GM23338 (cell line): ENCODE data around the gene PLEKHM2. TPM values are rescaled to one million over a fixed set of nuclear protein-coding genes. Genes with fewer than 3 reads are reported as not detected.

Experiments
- ATAC-seq: fragments of 200-7000 bp; cut with Tn5 transposase; 3 replicates; pipeline ENCODE4 v1.9.1; 2020
- DNase-seq: peaks from one replicate; pipeline ENCODE4 v3.0.0-alpha.2; 2015; ENCODE audit warnings: low spot score
- H2AFZ ChIP-seq: fragments of 200-600 bp; sonication (generic); 2 replicates; pipeline ENCODE4 v1.8.0; 2016; ENCODE audit warnings: antibody characterized with exemption, mild to moderate bottlenecking, moderate library complexity
- H3F3A ChIP-seq: fragments of 200-600 bp; sonication (generic); replicated peaks from 2 replicates; pipeline ENCODE4 v1.8.0; 2017; ENCODE audit warnings: antibody characterized with exemption, mixed run types, low read depth
- H3K27ac ChIP-seq: fragments of 200-600 bp; sonication (generic); 2 replicates; pipeline ENCODE4 v1.6.1; 2016; ENCODE audit warnings: low read depth
- H3K27me3 ChIP-seq: fragments of 200-600 bp; sonication (generic); 2 replicates; pipeline ENCODE4 v1.8.0; 2016; ENCODE audit warnings: mild to moderate bottlenecking, mixed run types, moderate library complexity; ENCODE audit not compliant: insufficient read depth
- H3K36me3 ChIP-seq: fragments of 200-600 bp; sonication (generic); 2 replicates; pipeline ENCODE4 v1.8.0; 2016; ENCODE audit warnings: mild to moderate bottlenecking; ENCODE audit not compliant: insufficient read depth
- H3K4me1 ChIP-seq: fragments of 200-600 bp; sonication (generic); 2 replicates; pipeline ENCODE4 v1.8.0; 2016; ENCODE audit warnings: mild to moderate bottlenecking, moderate library complexity; ENCODE audit not compliant: insufficient read depth
- H3K4me2 ChIP-seq: fragments of 200-600 bp; sonication (generic); 2 replicates; pipeline ENCODE4 v1.7.1; 2017; ENCODE audit warnings: mixed run types
- H3K4me3 ChIP-seq: fragments of 200-600 bp; sonication (generic); 2 replicates; pipeline ENCODE4 v1.6.1; 2016; ENCODE audit warnings: mixed run types
- H3K79me2 ChIP-seq: fragments of 200-600 bp; sonication (generic); replicated peaks from 2 replicates; pipeline ENCODE4 v1.8.0; 2017; ENCODE audit warnings: mild to moderate bottlenecking; ENCODE audit not compliant: insufficient read depth
- H3K9me2 ChIP-seq: fragments of 200-600 bp; sonication (generic); 2 replicates; pipeline ENCODE4 v1.8.0; 2017; ENCODE audit not compliant: insufficient read depth
- H4K20me1 ChIP-seq: fragments of 200-600 bp; sonication (generic); replicated peaks from 2 replicates; pipeline ENCODE4 v1.8.0; 2017; ENCODE audit warnings: mild to moderate bottlenecking; ENCODE audit not compliant: insufficient read depth
- H3K27ac Mint-ChIP-seq: 2 replicates; pipeline ENCODE4 v1.8.0; 2020; ENCODE audit warnings: inconsistent platforms, mild to moderate bottlenecking, moderate library complexity, mixed read lengths
- H3K27me3 Mint-ChIP-seq: 3 replicates; pipeline ENCODE4 v1.8.0; 2022; ENCODE audit warnings: low read depth, mild to moderate bottlenecking, moderate library complexity, mixed read lengths, inconsistent platforms; ENCODE audit not compliant: insufficient read depth, poor library complexity
- H3K36me3 Mint-ChIP-seq: 3 replicates; pipeline ENCODE4 v1.8.0; 2021; ENCODE audit warnings: low read depth, mild to moderate bottlenecking, inconsistent platforms, moderate library complexity, mixed read lengths
- H3K4me1 Mint-ChIP-seq: 3 replicates; pipeline ENCODE4 v1.8.0; 2020; ENCODE audit warnings: mild to moderate bottlenecking, inconsistent platforms, mixed read lengths
- H3K4me3 Mint-ChIP-seq: 3 replicates; pipeline ENCODE4 v1.8.0; 2021; ENCODE audit warnings: moderate library complexity, mild to moderate bottlenecking, inconsistent platforms, mixed read lengths
- H3K9me3 Mint-ChIP-seq: 3 replicates; pipeline ENCODE4 v1.8.0; 2020; ENCODE audit warnings: moderate library complexity, mild to moderate bottlenecking, inconsistent platforms, mixed read lengths
- EZH2phosphoT487 ChIP-seq: fragments of 200-600 bp; sonication (generic); IDR thresholded peaks from one replicate; pipeline ENCODE4 v1.8.1; 2018; ENCODE audit warnings: antibody characterized with exemption; ENCODE audit not compliant: unreplicated experiment
- NANOG ChIP-seq: IDR thresholded peaks from 2 replicates; pipeline ENCODE4 v1.6.1; 2016; ENCODE audit warnings: antibody characterized with exemption, borderline replicate concordance
- ZNF114 ChIP-seq: fragments of 250-450 bp; sonication (Bioruptor Pico); IDR thresholded peaks from 2 replicates; pipeline ENCODE4 v1.5.0; 2020; ENCODE audit warnings: mild to moderate bottlenecking, moderate library complexity
- polyA plus RNA-seq: library from polyadenylated mRNA; unstranded; fragments of >200 nt; fragmentation: Nextera tagmentation; extraction: Ambion mirVana; gene quantifications from 2 replicates; pipeline ENCODE4 v1.2.1, GENCODE V29; 2016
- total RNA-seq: library from RNA; depleted of rRNA; stranded (reverse); fragments of >200 nt; shearing (Covaris generic); gene quantifications from 2 replicates; pipeline ENCODE4 v1.2.3, GENCODE V29; 2014
- TF ChIP-seq, protein P1 (sequence below): IDR thresholded peaks from one replicate; pipeline ENCODE4 v1.6.1; 2018; ENCODE audit warnings: antibody characterized with exemption; ENCODE audit not compliant: unreplicated experiment
- TF ChIP-seq, protein P2 (sequence below): fragments of 250-450 bp; sonication (Bioruptor Pico); IDR thresholded peaks from 2 replicates; pipeline ENCODE4 v1.5.0; 2020; ENCODE audit warnings: mild to moderate bottlenecking, moderate library complexity
- TF ChIP-seq, protein P3 (sequence below), 2 experiments: fragments of 200-600 bp in 1 of 2; sonication (generic) in 1 of 2; conservative IDR thresholded peaks; 2 replicates each; pipeline versions ENCODE4 v1.5.1 to v1.6.1; 2016 to 2017; ENCODE audit warnings: antibody characterized with exemption in 2 of 2, low read depth in 2 of 2, mild to moderate bottlenecking in 2 of 2, moderate library complexity in 1 of 2

PLEKHM2 gene
- total and polyA plus RNA-seq, 2 experiments from 2014 or later = 11.2 to 40.0 TPM

DNA sequence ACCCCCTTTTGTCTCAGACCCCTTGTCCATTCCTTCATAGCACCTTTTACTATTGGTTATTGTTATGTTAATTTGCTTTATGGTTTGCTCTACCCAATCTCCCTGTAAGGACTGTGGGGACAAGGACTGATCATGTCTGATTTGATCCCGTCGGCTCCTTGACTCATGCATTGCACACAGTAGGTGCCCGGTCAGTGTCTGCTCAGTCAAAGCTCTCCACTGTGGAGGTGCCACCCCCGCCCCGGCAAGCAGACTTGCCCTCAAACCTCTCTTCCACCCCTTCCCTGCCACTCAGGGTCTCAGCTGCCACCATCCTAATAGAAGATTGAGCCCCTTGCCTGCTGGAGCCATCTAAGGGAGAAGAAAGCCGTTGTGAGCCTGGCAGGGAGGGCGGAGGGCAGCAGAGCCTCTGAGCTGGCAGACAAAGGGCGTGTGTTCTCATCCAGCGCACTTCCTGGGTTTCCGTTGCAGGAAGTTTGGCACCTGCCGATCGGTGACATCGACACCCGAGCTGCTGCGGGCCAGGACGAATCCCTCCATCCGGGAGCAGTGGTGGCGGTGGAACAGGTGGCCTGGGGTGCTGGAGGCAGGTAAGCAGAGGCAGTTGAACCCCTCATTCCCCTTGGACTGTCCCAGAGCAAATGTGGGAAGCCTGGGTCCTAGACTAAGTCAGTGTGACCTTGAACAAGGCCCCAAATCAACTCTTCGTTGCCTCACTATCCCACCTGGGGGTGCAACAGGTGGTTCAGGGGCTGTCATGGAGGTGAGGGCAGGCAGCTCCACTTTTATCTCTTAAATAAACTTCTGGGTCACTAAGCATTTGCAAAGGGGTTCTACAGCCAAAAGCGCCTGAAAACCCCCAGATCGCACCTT, 72.3 kb downstream of the PLEKHM2 start:
- Histone ChIP-seq H4K20me1 (peaks cover 4% of the 10 kb centered on the region), H3F3A (peaks cover 30% of the 10 kb centered on the region), H3K9me2 (no peaks in the 10 kb centered on the region), H3K27ac (0 out of 2 replicates have a peak overlapping the region, but pooled peaks have one; percentile 50), H3K4me3 (peak overlapping the region; percentile 92; the same call in 1 of the 2 replicates), H3K4me2 (peak overlapping the region; percentile 88), H3K27me3 (no peaks in the 10 kb centered on the region), H3K36me3 (no peaks in the 10 kb centered on the region), H2AFZ (0 out of 2 replicates have a peak overlapping the region, but pooled peaks have one; percentile 80), H3K4me1 (peaks cover 38% of the 10 kb centered on the region), H3K79me2 (peaks cover 25% of the 10 kb centered on the region)
- TF ChIP-seq, protein P1, sequence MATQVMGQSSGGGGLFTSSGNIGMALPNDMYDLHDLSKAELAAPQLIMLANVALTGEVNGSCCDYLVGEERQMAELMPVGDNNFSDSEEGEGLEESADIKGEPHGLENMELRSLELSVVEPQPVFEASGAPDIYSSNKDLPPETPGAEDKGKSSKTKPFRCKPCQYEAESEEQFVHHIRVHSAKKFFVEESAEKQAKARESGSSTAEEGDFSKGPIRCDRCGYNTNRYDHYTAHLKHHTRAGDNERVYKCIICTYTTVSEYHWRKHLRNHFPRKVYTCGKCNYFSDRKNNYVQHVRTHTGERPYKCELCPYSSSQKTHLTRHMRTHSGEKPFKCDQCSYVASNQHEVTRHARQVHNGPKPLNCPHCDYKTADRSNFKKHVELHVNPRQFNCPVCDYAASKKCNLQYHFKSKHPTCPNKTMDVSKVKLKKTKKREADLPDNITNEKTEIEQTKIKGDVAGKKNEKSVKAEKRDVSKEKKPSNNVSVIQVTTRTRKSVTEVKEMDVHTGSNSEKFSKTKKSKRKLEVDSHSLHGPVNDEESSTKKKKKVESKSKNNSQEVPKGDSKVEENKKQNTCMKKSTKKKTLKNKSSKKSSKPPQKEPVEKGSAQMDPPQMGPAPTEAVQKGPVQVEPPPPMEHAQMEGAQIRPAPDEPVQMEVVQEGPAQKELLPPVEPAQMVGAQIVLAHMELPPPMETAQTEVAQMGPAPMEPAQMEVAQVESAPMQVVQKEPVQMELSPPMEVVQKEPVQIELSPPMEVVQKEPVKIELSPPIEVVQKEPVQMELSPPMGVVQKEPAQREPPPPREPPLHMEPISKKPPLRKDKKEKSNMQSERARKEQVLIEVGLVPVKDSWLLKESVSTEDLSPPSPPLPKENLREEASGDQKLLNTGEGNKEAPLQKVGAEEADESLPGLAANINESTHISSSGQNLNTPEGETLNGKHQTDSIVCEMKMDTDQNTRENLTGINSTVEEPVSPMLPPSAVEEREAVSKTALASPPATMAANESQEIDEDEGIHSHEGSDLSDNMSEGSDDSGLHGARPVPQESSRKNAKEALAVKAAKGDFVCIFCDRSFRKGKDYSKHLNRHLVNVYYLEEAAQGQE = no peak
- TF ChIP-seq EZH2phosphoT487 (no peak), NANOG (no peak), ZNF114 (CRISPR knock-in tag) (no peak)
- TF ChIP-seq, protein P2, sequence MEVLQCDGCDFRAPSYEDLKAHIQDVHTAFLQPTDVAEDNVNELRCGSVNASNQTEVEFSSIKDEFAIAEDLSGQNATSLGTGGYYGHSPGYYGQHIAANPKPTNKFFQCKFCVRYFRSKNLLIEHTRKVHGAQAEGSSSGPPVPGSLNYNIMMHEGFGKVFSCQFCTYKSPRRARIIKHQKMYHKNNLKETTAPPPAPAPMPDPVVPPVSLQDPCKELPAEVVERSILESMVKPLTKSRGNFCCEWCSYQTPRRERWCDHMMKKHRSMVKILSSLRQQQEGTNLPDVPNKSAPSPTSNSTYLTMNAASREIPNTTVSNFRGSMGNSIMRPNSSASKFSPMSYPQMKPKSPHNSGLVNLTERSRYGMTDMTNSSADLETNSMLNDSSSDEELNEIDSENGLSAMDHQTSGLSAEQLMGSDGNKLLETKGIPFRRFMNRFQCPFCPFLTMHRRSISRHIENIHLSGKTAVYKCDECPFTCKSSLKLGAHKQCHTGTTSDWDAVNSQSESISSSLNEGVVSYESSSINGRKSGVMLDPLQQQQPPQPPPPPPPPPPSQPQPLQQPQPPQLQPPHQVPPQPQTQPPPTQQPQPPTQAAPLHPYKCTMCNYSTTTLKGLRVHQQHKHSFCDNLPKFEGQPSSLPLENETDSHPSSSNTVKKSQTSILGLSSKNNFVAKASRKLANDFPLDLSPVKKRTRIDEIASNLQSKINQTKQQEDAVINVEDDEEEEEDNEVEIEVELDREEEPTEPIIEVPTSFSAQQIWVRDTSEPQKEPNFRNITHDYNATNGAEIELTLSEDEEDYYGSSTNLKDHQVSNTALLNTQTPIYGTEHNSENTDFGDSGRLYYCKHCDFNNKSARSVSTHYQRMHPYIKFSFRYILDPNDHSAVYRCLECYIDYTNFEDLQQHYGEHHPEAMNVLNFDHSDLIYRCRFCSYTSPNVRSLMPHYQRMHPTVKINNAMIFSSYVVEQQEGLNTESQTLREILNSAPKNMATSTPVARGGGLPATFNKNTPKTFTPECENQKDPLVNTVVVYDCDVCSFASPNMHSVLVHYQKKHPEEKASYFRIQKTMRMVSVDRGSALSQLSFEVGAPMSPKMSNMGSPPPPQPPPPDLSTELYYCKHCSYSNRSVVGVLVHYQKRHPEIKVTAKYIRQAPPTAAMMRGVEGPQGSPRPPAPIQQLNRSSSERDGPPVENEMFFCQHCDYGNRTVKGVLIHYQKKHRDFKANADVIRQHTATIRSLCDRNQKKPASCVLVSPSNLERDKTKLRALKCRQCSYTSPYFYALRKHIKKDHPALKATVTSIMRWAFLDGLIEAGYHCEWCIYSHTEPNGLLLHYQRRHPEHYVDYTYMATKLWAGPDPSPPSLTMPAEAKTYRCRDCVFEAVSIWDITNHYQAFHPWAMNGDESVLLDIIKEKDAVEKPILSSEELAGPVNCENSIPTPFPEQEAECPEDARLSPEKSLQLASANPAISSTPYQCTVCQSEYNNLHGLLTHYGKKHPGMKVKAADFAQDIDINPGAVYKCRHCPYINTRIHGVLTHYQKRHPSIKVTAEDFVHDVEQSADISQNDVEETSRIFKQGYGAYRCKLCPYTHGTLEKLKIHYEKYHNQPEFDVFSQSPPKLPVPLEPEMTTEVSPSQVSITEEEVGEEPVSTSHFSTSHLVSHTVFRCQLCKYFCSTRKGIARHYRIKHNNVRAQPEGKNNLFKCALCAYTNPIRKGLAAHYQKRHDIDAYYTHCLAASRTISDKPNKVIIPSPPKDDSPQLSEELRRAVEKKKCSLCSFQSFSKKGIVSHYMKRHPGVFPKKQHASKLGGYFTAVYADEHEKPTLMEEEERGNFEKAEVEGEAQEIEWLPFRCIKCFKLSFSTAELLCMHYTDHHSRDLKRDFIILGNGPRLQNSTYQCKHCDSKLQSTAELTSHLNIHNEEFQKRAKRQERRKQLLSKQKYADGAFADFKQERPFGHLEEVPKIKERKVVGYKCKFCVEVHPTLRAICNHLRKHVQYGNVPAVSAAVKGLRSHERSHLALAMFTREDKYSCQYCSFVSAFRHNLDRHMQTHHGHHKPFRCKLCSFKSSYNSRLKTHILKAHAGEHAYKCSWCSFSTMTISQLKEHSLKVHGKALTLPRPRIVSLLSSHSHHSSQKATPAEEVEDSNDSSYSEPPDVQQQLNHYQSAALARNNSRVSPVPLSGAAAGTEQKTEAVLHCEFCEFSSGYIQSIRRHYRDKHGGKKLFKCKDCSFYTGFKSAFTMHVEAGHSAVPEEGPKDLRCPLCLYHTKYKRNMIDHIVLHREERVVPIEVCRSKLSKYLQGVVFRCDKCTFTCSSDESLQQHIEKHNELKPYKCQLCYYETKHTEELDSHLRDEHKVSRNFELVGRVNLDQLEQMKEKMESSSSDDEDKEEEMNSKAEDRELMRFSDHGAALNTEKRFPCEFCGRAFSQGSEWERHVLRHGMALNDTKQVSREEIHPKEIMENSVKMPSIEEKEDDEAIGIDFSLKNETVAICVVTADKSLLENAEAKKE (CRISPR knock-in tag) = no peak
- TF ChIP-seq, protein P3, sequence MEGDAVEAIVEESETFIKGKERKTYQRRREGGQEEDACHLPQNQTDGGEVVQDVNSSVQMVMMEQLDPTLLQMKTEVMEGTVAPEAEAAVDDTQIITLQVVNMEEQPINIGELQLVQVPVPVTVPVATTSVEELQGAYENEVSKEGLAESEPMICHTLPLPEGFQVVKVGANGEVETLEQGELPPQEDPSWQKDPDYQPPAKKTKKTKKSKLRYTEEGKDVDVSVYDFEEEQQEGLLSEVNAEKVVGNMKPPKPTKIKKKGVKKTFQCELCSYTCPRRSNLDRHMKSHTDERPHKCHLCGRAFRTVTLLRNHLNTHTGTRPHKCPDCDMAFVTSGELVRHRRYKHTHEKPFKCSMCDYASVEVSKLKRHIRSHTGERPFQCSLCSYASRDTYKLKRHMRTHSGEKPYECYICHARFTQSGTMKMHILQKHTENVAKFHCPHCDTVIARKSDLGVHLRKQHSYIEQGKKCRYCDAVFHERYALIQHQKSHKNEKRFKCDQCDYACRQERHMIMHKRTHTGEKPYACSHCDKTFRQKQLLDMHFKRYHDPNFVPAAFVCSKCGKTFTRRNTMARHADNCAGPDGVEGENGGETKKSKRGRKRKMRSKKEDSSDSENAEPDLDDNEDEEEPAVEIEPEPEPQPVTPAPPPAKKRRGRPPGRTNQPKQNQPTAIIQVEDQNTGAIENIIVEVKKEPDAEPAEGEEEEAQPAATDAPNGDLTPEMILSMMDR (conservative IDR thresholded peaks at IDR 0.05; ENCODE audit: low read depth in 2 of 2) = no peak
- ATAC-seq = no peak
- peak; percentile 62 for DNase-seq
- H3K4me3 Mint-ChIP-seq = peak overlapping the region; percentile 30
- peaks cover 9% of the 10 kb centered on the region; the same call in 2 of the 3 replicates for H3K36me3 Mint-ChIP-seq
- H3K27me3 Mint-ChIP-seq = peaks cover 25% of the 10 kb centered on the region
- no peaks in the 10 kb centered on the region for H3K9me3 Mint-ChIP-seq
- H3K27ac Mint-ChIP-seq = no peak overlapping the region
- H3K4me1 Mint-ChIP-seq = peaks cover 40% of the 10 kb centered on the region
